DMS 273 (cell line): ENCODE measurements around the gene TRPM8.

ENCODE experiments used
- DNase-seq: peaks from one replicate; lab custom pipeline; 2025; ENCODE audit not compliant: unreplicated experiment; lab: John Stamatoyannopoulos, UW

TRPM8 gene

DNA sequence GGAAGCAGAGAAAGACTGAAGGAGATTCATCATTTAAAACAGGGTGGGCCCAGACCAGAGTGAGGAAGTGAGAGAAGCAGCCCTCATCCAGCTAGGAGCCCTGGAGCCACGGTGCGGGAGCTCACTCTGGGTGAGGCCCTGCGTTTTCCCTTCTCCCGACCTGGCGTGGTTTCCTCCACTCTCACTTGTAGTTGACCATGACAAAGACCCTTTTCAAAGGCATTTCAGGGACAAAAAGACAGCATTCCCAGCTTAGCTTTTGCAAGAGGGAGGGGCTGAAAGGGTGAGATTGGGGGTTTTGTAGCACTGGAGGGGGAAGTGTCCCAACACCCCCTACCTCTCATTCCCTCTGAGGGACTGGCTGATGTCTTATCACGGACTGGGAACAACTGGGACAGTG is 56.6 kb downstream of the TRPM8 start:
- no peak for DNase-seq

DNA sequence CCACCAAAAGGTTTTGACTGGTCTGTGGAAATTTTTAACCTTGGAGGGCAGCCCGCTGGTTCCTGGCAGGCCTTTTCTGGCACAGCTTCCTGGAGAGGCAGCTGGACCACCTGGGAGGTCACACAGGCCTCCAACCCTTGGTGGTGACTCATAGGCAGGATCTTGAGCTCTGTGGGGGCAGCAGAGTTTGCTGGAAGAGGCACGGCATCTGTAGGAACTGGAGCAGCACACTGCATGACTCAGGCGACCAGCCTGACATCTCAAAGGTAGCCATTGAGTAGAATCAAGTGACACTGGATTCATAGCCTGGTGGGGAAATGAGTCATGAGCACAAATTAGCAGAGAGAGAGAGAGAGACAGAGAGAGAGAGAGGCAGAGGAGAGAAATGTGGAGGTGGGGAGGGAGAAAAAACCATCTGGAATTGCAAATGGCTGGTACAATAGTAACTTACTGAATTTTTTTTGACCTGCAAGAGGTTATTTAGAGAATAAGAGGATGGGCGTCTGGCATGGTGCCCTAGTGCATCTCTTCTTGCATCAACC is 57.4 kb downstream of the TRPM8 start:
- peak; percentile 69 for DNase-seq

DNA sequence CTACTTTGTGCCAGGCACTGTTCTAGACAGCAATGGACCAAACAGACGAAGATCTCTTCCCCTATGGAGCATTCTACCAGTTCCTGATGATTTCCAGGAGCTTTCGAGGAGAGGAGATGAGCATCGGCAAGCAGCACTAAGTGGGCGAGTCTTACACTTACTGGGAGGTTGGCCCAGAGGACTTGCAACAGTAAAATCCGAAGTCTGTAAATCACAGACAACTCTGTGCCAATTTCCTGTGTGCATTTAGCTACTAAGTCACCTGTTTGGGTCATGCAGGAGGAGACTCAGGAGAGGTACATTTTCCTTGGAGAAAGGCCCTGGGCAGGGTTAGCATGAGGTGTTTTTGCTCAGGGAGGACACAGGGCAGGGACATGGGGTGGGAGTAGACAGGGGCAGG is 58.9 kb downstream of the TRPM8 start:
- no peak for DNase-seq

DNA sequence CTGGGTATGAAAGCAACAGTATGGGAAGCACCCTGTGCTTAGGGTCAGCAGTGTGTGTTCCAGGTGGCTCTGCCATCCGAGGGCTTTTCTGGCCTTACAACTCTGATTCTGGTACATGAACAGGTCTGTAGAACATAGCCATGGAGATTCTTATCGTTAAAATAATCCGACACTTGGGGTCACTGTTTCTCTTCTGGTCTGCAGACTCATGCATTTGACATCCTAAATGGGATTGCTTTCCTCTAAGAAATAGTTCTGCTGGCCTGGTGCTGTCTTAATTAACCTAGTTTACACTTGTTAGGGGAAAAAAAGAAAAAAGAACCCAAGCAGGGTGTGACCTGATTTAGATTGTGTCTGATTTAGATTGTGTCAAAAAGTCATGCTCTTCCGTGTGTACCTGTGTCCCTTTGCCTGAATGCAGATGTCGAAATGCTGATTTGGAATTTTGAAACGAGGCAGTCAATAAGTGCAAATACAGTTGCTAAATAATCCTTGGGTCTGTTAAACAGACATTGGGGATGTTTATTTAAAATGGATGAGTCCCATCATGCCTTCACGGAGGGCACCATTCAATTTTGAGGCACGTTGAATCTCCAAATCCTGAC is 59.6 kb downstream of the TRPM8 start:
- DNase-seq = peak; percentile 77

DNA sequence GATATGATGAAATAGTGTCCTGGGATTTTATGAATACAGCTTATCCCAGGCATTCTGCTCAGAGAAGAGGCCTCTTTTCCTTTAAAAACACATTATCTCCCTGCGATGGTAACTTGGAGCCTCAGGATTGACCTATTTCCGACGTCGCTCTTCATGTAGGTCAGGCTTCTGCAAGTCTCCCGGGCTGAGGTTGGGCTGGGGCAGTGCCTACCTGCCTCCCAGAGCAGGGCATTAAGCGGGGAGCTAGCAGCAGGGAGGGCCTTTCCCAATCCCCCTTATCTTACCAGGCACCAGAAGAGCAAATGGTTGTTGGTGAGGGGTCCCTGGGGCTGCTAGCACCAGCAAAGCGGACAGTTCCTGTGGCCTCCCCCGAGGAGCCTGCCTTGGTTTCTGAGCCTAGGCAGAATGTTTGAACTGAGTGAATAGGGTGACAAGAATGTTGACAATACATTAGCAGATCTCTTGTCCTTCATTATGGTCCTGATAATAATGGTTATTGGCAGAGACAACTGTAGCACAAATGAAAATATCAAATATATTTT is 60.2 kb downstream of the TRPM8 start:
- DNase-seq = no peak

DNA sequence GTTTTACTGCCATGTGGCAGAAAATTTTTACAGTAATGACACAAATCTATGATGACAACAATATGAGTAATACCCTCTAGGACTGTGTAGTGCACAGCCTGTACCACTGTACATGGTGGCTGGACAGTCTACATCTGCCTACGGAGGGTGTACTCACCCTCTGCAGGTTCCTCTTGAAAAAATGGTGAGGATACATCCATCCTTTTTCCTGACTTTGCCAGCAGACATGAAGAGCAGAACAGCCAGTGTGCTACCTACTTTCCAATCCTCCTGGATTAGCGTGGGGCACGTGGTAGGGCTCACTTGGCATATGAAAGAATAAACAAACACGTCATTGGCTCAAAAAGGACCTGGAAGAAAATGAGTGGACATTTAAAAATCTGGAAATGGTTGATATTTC is 62.6 kb downstream of the TRPM8 start:
- DNase-seq = no peak

DNA sequence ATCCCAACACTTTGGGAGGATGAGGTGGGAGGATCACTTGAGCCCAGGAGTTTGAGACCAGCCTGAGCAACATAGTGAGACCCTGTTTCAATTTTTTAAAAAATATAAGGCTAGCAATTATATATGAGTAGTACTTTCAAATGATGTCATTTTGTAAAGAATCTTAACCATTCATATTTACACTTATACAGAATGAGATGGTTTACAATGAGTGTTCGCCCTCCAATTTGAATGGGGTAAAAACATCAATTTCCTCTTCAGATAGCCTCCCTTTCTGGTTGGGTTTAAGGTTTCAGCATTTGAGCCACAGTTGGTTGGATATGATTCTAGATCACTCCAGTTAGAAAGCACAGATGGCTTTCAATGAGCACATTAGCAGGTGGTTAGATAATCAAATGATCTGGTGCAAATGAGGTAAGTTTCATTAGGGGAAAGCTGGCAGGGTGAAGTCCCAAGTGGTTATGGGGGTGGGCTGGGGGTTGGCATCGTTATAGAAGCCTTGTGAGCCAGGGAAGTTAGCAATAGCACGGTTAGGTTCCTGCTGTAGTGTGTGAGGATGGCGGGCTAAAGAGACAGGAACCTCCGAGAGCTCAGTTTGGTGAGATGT is 63.9 kb downstream of the TRPM8 start:
- DNase-seq = peak; percentile 92

DNA sequence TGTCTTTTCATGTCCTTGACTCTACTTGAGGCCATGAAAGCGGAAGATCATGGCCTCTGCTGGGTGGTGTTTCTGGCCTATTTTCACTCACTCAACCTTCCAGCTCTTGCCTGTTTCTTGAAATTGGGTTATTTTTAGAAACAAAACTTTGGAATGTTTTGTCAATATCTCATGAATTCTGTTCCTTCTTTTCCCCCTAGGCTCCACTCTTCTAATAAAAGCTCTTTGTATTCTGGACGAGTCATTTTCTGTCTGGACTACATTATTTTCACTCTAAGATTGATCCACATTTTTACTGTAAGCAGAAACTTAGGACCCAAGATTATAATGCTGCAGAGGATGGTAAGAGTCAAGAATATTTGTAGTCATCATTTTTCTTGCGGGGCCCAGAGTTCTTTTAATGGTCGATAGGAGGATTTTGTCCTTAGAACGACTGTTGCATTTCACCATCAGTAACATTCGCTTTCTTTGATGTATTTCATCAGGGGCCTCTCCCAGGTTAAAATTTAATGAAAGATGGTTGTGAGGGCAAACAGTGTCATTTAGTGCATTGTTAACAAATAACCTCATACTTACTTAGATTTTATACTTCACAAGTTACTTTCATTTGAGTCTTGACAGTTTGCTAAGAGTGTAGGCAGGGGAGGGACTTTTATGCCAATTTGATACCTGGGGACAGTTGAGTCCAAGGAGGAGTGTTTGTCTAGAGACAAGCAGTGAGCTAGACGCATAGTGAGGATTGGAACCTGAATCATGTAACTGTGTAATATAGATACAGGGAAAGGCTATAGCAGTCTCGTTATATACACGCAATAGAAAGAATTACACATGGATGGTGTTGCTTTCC is 64.6 kb downstream of the TRPM8 start:
- no peak for DNase-seq

DNA sequence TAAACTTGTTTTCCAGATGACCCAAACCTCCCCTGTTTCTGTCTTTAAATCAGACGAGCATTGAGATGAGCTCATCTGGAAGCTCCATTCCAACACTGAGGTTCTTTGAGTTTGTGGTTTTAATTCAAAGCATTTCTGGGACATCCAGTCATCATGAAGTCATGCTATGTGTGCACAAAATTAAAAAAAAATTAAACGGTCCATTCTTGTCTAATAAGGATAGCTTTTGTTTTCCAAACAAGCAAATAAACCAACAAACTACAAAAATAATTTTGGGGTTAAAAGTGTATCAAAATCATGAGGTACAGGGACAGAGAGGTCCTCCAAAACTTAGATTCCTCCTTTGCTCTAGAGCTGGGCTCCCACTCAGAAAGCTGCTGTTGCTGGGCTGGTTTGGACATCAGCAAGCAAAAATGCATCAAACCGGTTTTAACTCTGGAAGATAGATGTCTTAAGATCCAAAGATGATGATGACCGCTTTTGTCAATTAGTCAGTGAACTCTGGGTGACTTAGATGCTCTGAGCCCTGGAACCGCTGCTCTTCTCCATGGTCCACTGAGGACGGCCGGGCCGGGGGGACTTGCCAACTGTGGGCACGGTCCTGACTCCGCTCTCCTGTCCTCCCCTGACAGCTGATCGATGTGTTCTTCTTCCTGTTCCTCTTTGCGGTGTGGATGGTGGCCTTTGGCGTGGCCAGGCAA is 65.4 kb downstream of the TRPM8 start:
- no peak for DNase-seq

DNA sequence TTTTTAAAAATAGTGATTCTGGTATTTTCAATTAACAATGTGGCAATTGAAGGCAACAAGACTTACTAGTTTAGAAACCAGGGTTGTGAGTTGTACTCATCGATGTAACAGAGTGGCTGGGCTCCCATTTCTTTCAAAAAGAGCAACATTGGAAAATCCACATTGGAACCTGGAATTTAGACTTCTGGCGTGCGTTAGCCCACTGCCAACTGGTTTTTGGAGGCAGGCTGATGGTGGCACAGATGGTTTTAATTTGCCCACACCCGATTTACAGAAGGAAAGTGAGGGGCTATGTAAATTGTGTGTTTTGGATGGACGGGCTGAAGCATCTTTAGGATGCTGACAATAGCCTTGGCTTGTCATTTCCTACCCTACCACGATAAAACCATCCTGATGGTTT is 66.3 kb downstream of the TRPM8 start:
- DNase-seq = no peak

DNA sequence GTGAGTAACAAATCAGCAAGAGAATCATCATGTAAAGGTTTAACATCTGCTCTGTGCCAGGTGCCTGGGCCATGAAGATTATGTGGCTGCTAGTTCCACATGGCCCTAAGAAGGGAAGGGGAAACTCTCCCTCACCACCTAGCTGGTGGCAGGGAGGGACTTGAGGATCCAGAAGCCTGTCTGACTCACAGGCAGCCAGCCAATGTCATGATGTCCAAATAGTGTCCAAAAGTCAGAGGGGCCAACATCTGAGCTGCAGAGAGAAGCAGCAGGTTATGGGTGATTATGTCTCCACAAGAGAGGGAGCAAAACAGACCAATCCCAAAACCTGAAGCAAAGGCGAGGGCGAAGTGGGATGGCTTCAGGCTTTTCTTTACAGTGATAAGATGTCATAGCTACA is 71.4 kb downstream of the TRPM8 start:
- no peak for DNase-seq

DNA sequence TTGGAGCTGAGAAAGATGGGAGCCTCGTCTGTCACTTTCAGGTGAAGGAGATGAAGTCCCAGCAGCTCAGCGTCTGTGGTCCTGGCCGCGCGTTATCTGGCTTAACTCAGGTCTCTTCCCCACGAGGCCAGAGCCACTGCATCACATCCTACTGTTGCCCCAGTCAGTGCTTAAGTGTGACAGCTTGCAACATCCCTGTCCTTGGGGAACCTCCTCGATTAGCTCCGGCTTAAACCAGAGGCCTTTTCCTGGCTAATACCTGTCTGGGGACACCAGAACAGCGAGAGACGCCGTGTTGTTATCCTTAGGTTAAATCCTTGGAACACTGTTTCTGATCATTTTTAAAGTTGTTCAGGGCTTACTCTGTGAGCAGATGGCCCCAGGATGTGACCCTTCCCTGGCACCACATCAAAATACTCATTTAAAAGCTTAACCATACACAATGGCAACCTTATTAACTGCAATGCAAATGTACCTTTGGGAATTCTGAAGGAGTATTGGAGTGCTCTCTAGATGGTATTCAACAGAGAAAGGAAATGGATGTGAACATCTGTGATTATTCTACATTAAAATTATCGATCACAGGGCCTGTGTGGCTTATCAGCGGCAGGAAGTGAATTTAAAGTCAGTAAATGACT is 72.2 kb downstream of the TRPM8 start:
- DNase-seq = peak; percentile 62

DNA sequence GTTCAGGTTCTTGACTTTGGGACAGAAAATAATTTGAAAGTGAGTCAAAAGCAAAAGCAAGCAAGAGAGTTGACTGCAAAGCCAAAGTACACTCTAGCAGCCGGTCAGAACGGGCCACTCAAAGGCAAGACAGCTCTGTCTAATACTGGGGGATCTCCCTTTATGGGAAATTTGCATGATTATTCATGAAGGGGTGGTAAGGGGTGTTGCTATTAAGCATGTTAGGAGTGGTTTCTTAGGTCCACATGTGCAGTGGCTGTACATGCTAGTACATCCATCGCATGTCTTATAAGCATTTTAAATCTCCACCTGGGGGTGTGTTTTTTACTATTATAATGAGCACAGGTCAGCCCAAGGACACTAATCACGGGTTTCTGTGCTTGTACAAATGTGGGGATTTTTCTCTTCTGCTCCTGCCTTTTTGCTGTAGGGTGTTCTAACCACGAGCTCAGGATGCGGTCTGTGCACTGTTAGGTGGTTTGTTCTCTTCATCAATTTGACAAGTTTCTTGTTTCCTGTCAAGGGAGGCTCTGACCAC is 73.2 kb downstream of the TRPM8 start:
- no peak for DNase-seq

DNA sequence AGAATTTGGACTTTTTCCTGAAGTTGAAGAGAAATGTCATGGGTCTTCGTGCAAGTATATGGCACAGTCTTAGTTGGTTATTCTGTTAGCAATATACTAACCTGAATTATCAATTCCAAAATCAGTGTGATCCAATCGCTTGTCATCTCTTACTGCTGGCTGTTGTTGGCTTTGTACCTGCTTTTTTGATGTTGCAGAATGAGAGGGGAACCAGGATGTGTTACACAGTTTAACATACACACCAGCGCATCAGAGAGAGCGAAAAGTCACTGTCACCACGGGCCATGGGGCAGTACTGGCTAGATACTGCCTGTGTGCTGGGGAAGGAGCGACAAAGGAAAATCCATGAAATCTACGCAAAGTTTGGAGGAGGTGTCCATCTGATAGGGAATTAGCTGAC is 74.0 kb downstream of the TRPM8 start:
- DNase-seq = no peak

DNA sequence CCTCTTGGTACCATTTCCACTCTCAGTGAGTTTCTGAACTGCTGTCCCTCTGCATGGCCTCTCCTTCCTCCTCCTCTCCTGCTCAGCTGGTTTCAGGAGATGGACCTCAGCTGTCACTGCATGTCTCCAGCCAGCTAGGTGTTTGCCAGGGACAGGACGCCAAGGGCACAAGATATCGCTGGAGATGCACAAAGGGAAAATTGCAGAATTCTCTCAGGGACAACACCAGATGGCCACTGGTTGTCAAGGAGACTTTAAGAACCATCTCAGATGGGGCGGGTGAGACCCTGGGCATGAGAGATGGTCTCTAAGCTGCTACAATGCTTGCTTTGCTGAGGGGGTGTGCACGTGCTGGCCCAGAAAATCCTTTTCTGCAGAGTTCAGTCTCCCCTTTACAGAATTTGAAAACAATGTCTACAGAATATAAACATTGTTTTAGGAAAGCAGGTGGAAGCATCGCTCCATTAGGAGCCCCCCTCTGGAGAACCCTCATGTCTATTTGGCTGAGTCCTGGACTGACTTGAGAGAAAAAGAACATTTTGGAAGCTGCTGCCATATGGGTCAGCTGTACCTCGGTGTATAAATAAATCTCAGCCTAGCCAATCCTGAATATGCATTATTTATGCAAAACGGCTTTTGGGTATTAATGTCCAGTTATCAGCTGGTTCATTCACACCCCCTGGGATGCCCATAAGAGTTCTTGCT is 75.5 kb downstream of the TRPM8 start:
- DNase-seq = no peak

DNA sequence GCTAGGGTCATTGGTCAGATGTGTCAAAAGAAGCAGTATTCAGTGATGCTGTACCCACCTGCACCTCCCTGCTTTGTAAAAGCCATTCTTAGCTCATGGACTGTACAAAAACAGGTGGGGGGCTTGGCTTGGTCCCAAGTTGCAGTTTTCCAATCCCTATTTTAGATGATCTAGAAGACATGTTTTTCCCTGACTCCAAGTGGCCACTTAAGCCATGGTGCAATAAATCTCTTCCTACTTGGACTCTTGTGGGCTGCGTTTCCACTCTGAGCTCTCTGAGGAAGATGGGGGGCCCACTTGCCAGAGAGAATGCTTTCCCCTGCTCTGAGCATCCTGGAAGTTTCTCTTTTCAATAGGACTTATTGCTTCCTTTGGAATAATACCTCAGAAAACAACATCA is 76.3 kb downstream of the TRPM8 start:
- no peak for DNase-seq

DNA sequence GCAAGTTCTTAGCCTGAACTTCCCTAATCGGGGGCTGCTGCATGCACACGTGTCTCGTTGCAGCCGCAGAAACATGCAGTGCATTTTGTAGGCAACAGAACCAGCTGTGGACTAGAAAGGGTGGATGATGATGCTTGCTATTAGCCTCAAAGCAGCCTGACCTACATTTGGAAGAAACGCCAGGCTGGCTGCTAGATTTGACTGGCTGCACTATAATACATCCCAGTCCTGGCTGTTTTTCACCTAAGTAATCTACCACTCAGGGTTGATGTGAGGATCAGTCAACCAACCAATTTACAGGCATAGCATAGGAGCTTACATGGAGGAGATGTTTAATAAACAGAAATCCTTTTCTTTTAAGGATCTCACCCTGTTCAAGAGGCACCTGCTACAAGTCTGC is 77.0 kb downstream of the TRPM8 start:
- DNase-seq = no peak

DNA sequence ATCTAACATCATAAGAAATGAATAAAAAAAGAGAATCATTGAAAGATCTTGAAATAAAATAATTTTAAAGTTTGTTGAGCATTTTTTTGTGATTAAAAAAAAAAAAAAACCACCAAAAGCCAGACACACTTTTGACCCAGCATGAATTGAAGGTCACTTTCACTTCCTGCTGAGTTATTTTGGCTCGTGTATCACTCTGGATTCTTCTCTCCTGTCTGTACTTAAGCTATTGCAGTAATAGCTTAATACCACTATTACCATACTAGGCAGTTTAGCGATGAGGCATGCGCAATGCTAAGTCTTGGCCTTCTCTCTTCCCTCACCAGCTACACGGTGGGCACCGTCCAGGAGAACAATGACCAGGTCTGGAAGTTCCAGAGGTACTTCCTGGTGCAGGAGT is 78.8 kb downstream of the TRPM8 start:
- no peak for DNase-seq

DNA sequence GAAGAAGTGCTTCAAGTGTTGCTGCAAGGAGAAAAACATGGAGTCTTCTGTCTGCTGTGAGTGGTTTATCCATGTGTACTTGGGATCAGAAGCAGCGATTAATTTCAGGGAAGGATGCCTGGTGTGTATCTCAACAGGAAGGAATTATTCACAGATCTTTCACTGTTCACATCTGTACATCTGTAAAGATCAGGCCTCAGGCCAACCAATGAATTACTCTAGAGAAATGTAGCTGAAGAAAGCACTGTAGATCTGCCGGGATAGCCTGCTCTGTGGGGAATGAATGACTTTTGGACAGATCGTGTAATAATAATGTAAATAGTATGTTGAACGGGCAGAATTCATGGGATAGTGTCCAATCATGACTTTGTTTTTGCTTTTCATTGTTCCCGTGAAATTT is 79.3 kb downstream of the TRPM8 start:
- no peak for DNase-seq

DNA sequence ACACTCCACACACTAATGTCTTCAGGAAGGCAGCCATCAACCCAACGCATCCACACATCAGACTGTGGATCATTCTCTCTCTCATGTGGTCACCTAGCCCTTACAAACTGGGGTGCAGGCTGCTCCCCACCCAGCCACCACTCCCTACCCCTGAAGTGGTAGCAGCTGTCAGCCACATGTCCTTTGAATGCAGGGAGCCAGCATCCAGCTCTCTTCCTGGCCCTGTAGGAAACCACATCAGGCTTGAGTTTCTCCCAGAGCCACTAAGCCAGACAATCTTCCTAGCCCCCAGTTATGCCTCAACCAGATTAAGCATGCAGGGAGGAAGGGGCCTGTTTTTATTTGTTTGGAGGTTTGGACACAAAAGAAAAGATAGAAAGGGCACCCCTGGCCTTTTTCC is 80.5 kb downstream of the TRPM8 start:
- no peak for DNase-seq
